Sigmoid colon (tissue), 3 donors: Measurements from ENCODE around the gene SYNE2.

ENCODE experiments used
- CTCF ChIP-seq, 4 experiments: fragments of 450-650 bp in 3 of 4; fragments of 200-600 bp in 1 of 4; IDR thresholded peaks; one replicate each; pipeline ENCODE4 v1.5.1; 2016 to 2019; ENCODE audit warnings: antibody characterized with exemption in 4 of 4, mild to moderate bottlenecking in 3 of 4, moderate library complexity in 2 of 4
- POLR2A ChIP-seq, 2 donors: fragments of 450-650 bp; IDR thresholded peaks; one replicate each; pipeline ENCODE4 v1.6.1; 2016; ENCODE audit warnings: antibody characterized with exemption in 2 of 2, mild to moderate bottlenecking in 2 of 2, moderate library complexity in 2 of 2

DNA sequence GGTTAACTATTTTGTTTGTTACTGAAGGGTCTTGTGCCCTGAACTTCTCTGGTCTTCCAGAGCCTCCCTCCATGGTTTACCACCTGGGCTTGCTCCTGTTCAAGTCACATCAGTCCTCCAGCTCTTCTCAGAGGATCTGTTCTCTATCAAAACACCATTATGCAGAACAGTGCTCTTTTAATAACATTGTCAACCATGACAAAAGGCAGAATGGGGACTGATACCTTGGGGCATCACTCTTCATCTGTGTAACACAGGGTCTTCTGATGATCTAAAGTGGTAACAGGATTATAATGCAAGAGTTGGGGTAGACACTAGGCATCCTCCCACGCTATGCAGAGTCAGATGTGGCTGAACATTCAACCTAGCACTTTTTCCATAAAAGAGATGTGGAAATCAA is 403.0 kb downstream of the SYNE2 start:
- no peak for TF ChIP-seq CTCF (IDR thresholded peaks at IDR 0.05)
- no peak for TF ChIP-seq POLR2A (IDR thresholded peaks at IDR 0.05)
